GM23338 (cell line): Measurements from ENCODE around the gene MFRP. TPM values are rescaled to one million over a fixed set of nuclear protein-coding genes. Genes with fewer than 3 reads are reported as not detected.

Experiments used
- ATAC-seq: fragments of 200-7000 bp; cut with Tn5 transposase; 3 replicates; pipeline ENCODE4 v1.9.1; 2020
- DNase-seq: peaks from one replicate; pipeline ENCODE4 v3.0.0-alpha.2; 2015; ENCODE audit warnings: low spot score
- H2AFZ ChIP-seq: fragments of 200-600 bp; sonication (generic); 2 replicates; pipeline ENCODE4 v1.8.0; 2016; ENCODE audit warnings: antibody characterized with exemption, mild to moderate bottlenecking, moderate library complexity
- H3F3A ChIP-seq: fragments of 200-600 bp; sonication (generic); replicated peaks from 2 replicates; pipeline ENCODE4 v1.8.0; 2017; ENCODE audit warnings: antibody characterized with exemption, mixed run types, low read depth
- H3K27ac ChIP-seq: fragments of 200-600 bp; sonication (generic); 2 replicates; pipeline ENCODE4 v1.6.1; 2016; ENCODE audit warnings: low read depth
- H3K27me3 ChIP-seq: fragments of 200-600 bp; sonication (generic); 2 replicates; pipeline ENCODE4 v1.8.0; 2016; ENCODE audit warnings: mild to moderate bottlenecking, mixed run types, moderate library complexity; ENCODE audit not compliant: insufficient read depth
- H3K36me3 ChIP-seq: fragments of 200-600 bp; sonication (generic); 2 replicates; pipeline ENCODE4 v1.8.0; 2016; ENCODE audit warnings: mild to moderate bottlenecking; ENCODE audit not compliant: insufficient read depth
- H3K4me1 ChIP-seq: fragments of 200-600 bp; sonication (generic); 2 replicates; pipeline ENCODE4 v1.8.0; 2016; ENCODE audit warnings: mild to moderate bottlenecking, moderate library complexity; ENCODE audit not compliant: insufficient read depth
- H3K4me2 ChIP-seq: fragments of 200-600 bp; sonication (generic); 2 replicates; pipeline ENCODE4 v1.7.1; 2017; ENCODE audit warnings: mixed run types
- H3K4me3 ChIP-seq: fragments of 200-600 bp; sonication (generic); 2 replicates; pipeline ENCODE4 v1.6.1; 2016; ENCODE audit warnings: mixed run types
- H3K79me2 ChIP-seq: fragments of 200-600 bp; sonication (generic); replicated peaks from 2 replicates; pipeline ENCODE4 v1.8.0; 2017; ENCODE audit warnings: mild to moderate bottlenecking; ENCODE audit not compliant: insufficient read depth
- H3K9me2 ChIP-seq: fragments of 200-600 bp; sonication (generic); 2 replicates; pipeline ENCODE4 v1.8.0; 2017; ENCODE audit not compliant: insufficient read depth
- H4K20me1 ChIP-seq: fragments of 200-600 bp; sonication (generic); replicated peaks from 2 replicates; pipeline ENCODE4 v1.8.0; 2017; ENCODE audit warnings: mild to moderate bottlenecking; ENCODE audit not compliant: insufficient read depth
- H3K27ac Mint-ChIP-seq: 2 replicates; pipeline ENCODE4 v1.8.0; 2020; ENCODE audit warnings: inconsistent platforms, mild to moderate bottlenecking, moderate library complexity, mixed read lengths
- H3K27me3 Mint-ChIP-seq: 3 replicates; pipeline ENCODE4 v1.8.0; 2022; ENCODE audit warnings: low read depth, mild to moderate bottlenecking, moderate library complexity, mixed read lengths, inconsistent platforms; ENCODE audit not compliant: insufficient read depth, poor library complexity
- H3K36me3 Mint-ChIP-seq: 3 replicates; pipeline ENCODE4 v1.8.0; 2021; ENCODE audit warnings: low read depth, mild to moderate bottlenecking, inconsistent platforms, moderate library complexity, mixed read lengths
- H3K4me1 Mint-ChIP-seq: 3 replicates; pipeline ENCODE4 v1.8.0; 2020; ENCODE audit warnings: mild to moderate bottlenecking, inconsistent platforms, mixed read lengths
- H3K4me3 Mint-ChIP-seq: 3 replicates; pipeline ENCODE4 v1.8.0; 2021; ENCODE audit warnings: moderate library complexity, mild to moderate bottlenecking, inconsistent platforms, mixed read lengths
- H3K9me3 Mint-ChIP-seq: 3 replicates; pipeline ENCODE4 v1.8.0; 2020; ENCODE audit warnings: moderate library complexity, mild to moderate bottlenecking, inconsistent platforms, mixed read lengths
- CTCF ChIP-seq, 2 experiments: fragments of 200-600 bp in 1 of 2; sonication (generic) in 1 of 2; conservative IDR thresholded peaks; 2 replicates each; pipeline versions ENCODE4 v1.5.1 to v1.6.1; 2016 to 2017; ENCODE audit warnings: antibody characterized with exemption in 2 of 2, low read depth in 2 of 2, mild to moderate bottlenecking in 2 of 2, moderate library complexity in 1 of 2
- ETS1 ChIP-seq: IDR thresholded peaks from 2 replicates; pipeline ENCODE4 v1.6.1; 2016; ENCODE audit warnings: antibody characterized with exemption
- EZH2 ChIP-seq: fragments of 200-600 bp; sonication (generic); IDR thresholded peaks from one replicate; pipeline ENCODE4 v1.8.0; 2017; ENCODE audit warnings: antibody characterized with exemption, mild to moderate bottlenecking, low read depth; ENCODE audit not compliant: unreplicated experiment
- EZH2phosphoT487 ChIP-seq: fragments of 200-600 bp; sonication (generic); IDR thresholded peaks from one replicate; pipeline ENCODE4 v1.8.1; 2018; ENCODE audit warnings: antibody characterized with exemption; ENCODE audit not compliant: unreplicated experiment
- JUNB ChIP-seq: IDR thresholded peaks from one replicate; pipeline ENCODE4 v1.6.1; 2016; ENCODE audit warnings: antibody characterized with exemption; ENCODE audit not compliant: unreplicated experiment
- REST ChIP-seq: IDR thresholded peaks from one replicate; pipeline ENCODE4 v1.6.1; 2018; ENCODE audit warnings: antibody characterized with exemption; ENCODE audit not compliant: unreplicated experiment
- STAT1 ChIP-seq: IDR thresholded peaks from one replicate; pipeline ENCODE4 v1.6.1; 2016; ENCODE audit warnings: antibody characterized with exemption; ENCODE audit not compliant: unreplicated experiment
- ZNF114 ChIP-seq: fragments of 250-450 bp; sonication (Bioruptor Pico); IDR thresholded peaks from 2 replicates; pipeline ENCODE4 v1.5.0; 2020; ENCODE audit warnings: mild to moderate bottlenecking, moderate library complexity
- ZNF331 ChIP-seq: fragments of 250-450 bp; sonication (Bioruptor Pico); IDR thresholded peaks from 2 replicates; pipeline ENCODE4 v1.5.0; 2020; ENCODE audit warnings: low read depth, mild to moderate bottlenecking, moderate library complexity
- ZNF462 ChIP-seq: fragments of 250-450 bp; sonication (Bioruptor Pico); IDR thresholded peaks from 2 replicates; pipeline ENCODE4 v1.5.0; 2020; ENCODE audit warnings: mild to moderate bottlenecking, moderate library complexity
- polyA plus RNA-seq: library from polyadenylated mRNA; unstranded; fragments of >200 nt; fragmentation: Nextera tagmentation; extraction: Ambion mirVana; gene quantifications from 2 replicates; pipeline ENCODE4 v1.2.1, GENCODE V29; 2016
- total RNA-seq: library from RNA; depleted of rRNA; stranded (reverse); fragments of >200 nt; shearing (Covaris generic); gene quantifications from 2 replicates; pipeline ENCODE4 v1.2.3, GENCODE V29; 2014

MFRP gene
- total and polyA plus RNA-seq, 2 experiments from 2014 or later = 0.03 TPM; not detected in 1

GRCh38 chr11:119307974-119308373, 38.5 kb downstream of the MFRP start:
- Histone ChIP-seq H3K4me3 (no peak overlapping the region), H3K79me2 (no peaks in the 10 kb centered on the region), H4K20me1 (peaks cover 9% of the 10 kb centered on the region), H3K36me3 (peaks cover 16% of the 10 kb centered on the region), H3K4me2 (no peak overlapping the region), H3K27ac (no peak overlapping the region), H3K9me2 (no peaks in the 10 kb centered on the region), H3K27me3 (no peaks in the 10 kb centered on the region), H3K4me1 (peaks cover 12% of the 10 kb centered on the region; the same call in 1 of the 2 replicates), H3F3A (0 out of 2 replicates have a peak, but pooled peaks cover 4% of the 10 kb centered on the region), H2AFZ (no peak overlapping the region)
- H3K27ac Mint-ChIP-seq = no peak overlapping the region
- peaks cover 14% of the 10 kb centered on the region for H3K27me3 Mint-ChIP-seq
- DNase-seq = no peak
- H3K36me3 Mint-ChIP-seq = peaks cover 30% of the 10 kb centered on the region
- H3K4me3 Mint-ChIP-seq = no peak overlapping the region
- ATAC-seq = no peak
- H3K4me1 Mint-ChIP-seq = peaks cover 17% of the 10 kb centered on the region
- TF ChIP-seq ZNF462 (CRISPR knock-in tag) (no peak), EZH2phosphoT487 (no peak), JUNB (no peak), ZNF331 (CRISPR knock-in tag) (no peak), EZH2 (no peak), ETS1 (no peak), CTCF (conservative IDR thresholded peaks at IDR 0.05; ENCODE audit: low read depth in 2 of 2) (no peak), STAT1 (no peak), ZNF114 (CRISPR knock-in tag) (no peak), REST (no peak)
- no peaks in the 10 kb centered on the region; the same call in 2 of the 3 replicates for H3K9me3 Mint-ChIP-seq
